HL-60/S4 treated with retinoic acid at 250 ng/mL for 4 days and 3 days (cell line): Measurements from ENCODE around the gene FBXL14.

Experiments used
- in situ Hi-C: fragments of 300-500 bp; cut with MboI; formaldehyde crosslinking; loops from 2 replicates; pipeline ENCODE4 v1.7.0; 2022; ENCODE audit warnings: low sequenced_read_pairs

The FBXL14 gene

GRCh38 chr12:1523046-1523445 is 71.3 kb downstream of the FBXL14 start:
- in situ Hi-C loops: no loop called here

- in situ Hi-C loops: no loop called here
Measured at GRCh38 chr12:1519642-1520041, 74.7 kb downstream of the FBXL14 start.

DNA sequence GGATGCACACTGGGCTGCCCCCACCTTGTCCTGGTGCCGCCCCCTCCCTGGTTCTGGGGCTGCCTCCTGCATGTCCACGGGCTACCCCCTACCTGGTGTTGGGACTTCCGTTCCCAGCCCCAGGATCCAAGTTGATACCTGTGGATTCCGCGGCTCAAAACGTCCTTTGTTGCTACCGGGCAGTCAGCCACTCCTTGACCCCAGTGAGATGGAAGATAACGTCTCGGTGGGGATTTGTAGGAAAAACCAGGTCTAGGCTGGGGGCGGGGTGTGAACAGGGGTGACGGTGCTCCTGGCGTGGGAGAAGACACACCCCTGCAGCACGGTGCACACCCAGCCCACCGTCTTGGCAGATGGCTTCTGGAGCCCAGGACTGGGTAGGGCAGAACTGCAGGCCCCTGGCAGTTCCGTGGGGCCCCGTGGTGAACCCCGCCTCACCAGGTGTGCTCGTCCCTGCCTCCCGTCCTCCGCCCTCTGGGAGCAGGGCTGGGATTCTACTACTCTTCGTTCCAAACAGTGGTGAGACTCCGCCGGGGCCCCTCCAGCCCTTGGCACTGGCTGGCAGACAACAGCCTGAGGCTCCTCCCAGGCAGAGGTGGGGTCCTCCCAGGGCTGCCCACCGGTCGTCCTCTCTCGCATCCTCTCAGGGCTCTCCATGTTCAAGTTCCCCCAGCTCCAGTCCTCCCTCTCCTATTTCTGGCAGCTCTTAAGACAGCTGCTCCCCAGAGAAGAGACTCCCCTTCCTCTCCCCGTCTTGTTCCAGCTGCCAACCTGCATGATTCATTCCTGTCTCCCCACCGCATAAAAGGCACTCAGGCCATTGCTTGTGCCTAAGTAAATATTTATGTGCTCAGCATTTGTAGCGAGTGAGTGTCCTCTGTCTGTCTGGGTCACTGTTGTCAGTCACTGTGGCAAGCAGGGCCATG is 75.5 kb downstream of the FBXL14 start:
- in situ Hi-C loops: no loop called here

GRCh38 chr12:1517734-1518525 is 76.5 kb downstream of the FBXL14 start:
- in situ Hi-C loops: no loop called here

GRCh38 chr12:1517007-1517406 is 77.4 kb downstream of the FBXL14 start:
- in situ Hi-C loops: no loop called here
